CD4-positive, CD25-positive, alpha-beta regulatory T cell (primary cell): ENCODE data around the gene DRAP1. TPM values are rescaled to one million over a fixed set of nuclear protein-coding genes. Genes with fewer than 3 reads are reported as not detected.

Experiments used
- ATAC-seq, 2 donors: fragments of 150-1000 bp; cut with Tn5 transposase; one replicate each; pipeline ENCODE4 v1.10.0; 2021; ENCODE audit warnings: low read depth in 2 of 2, moderate number of reproducible peaks in 2 of 2, moderate library complexity in 1 of 2
- DNase-seq, 3 donors: peaks; one replicate each; pipeline versions ENCODE4 v3.0.0 to v3.0.0-alpha.2; 2012 to 2022; ENCODE audit warnings: mixed read lengths in 1 of 3
- H3K27ac ChIP-seq: one replicate; pipeline ENCODE4 v1.7.0; 2013; ENCODE audit warnings: mild to moderate bottlenecking, low read length; ENCODE audit not compliant: insufficient read depth, poor library complexity, severe bottlenecking
- H3K27me3 ChIP-seq: one replicate; pipeline ENCODE4 v1.7.0; 2013; ENCODE audit warnings: low read length; ENCODE audit not compliant: control insufficient read depth, insufficient read depth
- H3K36me3 ChIP-seq: one replicate; pipeline ENCODE4 v1.7.0; 2013; ENCODE audit warnings: mild to moderate bottlenecking, low read length, moderate library complexity; ENCODE audit not compliant: control insufficient read depth, insufficient read depth
- H3K4me1 ChIP-seq: 2 replicates; pipeline ENCODE4 v1.7.0; 2013; ENCODE audit warnings: mild to moderate bottlenecking, low read length; ENCODE audit not compliant: insufficient read depth, control insufficient read depth, poor library complexity, severe bottlenecking
- H3K4me3 ChIP-seq: one replicate; pipeline ENCODE4 v1.7.0; 2013; ENCODE audit warnings: low read depth, mild to moderate bottlenecking, low read length, moderate library complexity
- H3K9me3 ChIP-seq, 2 experiments: 1 replicate in 1 of 2; 2 replicates in 1 of 2; pipeline ENCODE4 v1.7.0; 2013; ENCODE audit warnings: low read length in 2 of 2, mild to moderate bottlenecking in 1 of 2, moderate library complexity in 1 of 2; ENCODE audit not compliant: control insufficient read depth in 2 of 2
- H3K27ac Mint-ChIP-seq, 3 donors: one replicate each; pipeline ENCODE4 v1.8.0; 2020 to 2022; ENCODE audit warnings: mild to moderate bottlenecking in 3 of 3, mixed read lengths in 3 of 3, moderate library complexity in 2 of 3
- H3K27me3 Mint-ChIP-seq: one replicate; pipeline ENCODE4 v1.8.0; 2022; ENCODE audit warnings: mild to moderate bottlenecking, mixed read lengths
- H3K36me3 Mint-ChIP-seq: one replicate; pipeline ENCODE4 v1.8.0; 2020; ENCODE audit warnings: mixed read lengths
- H3K4me1 Mint-ChIP-seq, 4 donors: one replicate each; pipeline ENCODE4 v1.8.0; 2020 to 2022; ENCODE audit warnings: mixed read lengths in 4 of 4, mild to moderate bottlenecking in 1 of 4
- H3K4me3 Mint-ChIP-seq, 4 donors: one replicate each; pipeline ENCODE4 v1.8.0; 2020 to 2022; ENCODE audit warnings: mild to moderate bottlenecking in 4 of 4, mixed read lengths in 4 of 4, moderate library complexity in 3 of 4
- H3K9me3 Mint-ChIP-seq, 7 donors: one replicate each; pipeline ENCODE4 v1.8.0; 2020 to 2022; ENCODE audit warnings: mixed read lengths in 7 of 7, mild to moderate bottlenecking in 3 of 7, moderate library complexity in 2 of 7
- polyA plus RNA-seq, 4 donors: library from polyadenylated mRNA; unstranded; fragments of 300-500 nt; fragmentation: Illumina TruSeq; gene quantifications; one replicate each; pipeline ENCODE4 v1.2.3, GENCODE V29; 2021
- total RNA-seq: library from RNA; stranded (reverse); gene quantifications from one replicate; pipeline ENCODE4 v1.2.3, GENCODE V29; 2022

DRAP1 gene, protein sequence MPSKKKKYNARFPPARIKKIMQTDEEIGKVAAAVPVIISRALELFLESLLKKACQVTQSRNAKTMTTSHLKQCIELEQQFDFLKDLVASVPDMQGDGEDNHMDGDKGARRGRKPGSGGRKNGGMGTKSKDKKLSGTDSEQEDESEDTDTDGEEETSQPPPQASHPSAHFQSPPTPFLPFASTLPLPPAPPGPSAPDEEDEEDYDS
- total RNA-seq (82.8 TPM), polyA plus RNA-seq (100 to 1,000 TPM in 2 of 4 donors, 10 to 100 TPM in 2; 78.2 to 106 (median 91.4) TPM)

DNA sequence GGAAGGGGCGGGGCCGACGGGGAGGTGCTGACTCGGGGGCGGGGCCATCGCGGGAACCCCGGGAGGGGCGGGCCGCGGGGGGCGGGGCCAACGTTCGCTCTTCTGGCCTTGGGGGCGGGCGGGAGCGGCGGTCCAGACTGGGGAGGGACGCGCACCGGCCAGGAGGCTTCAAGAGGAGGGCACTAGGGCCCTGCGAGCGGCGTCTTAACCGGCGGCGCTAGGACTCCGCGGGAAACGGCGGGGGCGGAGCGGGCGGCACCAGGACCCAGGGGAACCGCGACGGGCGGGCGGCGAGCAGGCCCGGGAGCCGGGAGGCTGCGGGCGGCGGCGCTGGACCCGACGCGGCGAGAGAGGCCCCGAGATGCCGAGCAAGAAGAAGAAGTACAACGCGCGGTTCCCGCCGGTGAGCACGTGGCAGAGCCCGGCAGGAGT, at the start of gene DRAP1:
TSS of gene DRAP1 (plus strand) at position 286 of the 432 bp plus-strand sequence. CDS start at position 362, 76 bp downstream.
- peak; percentile 97 to 99 (median 99) for DNase-seq
- peaks cover 16% of the 10 kb centered on the region for H3K36me3 Mint-ChIP-seq
- H3K4me1 Mint-ChIP-seq: peaks cover 0 to 58% (median 25%) of the 10 kb centered on the region in 4 donors
- no peaks in the 10 kb centered on the region for H3K9me3 Mint-ChIP-seq
- Histone ChIP-seq H3K36me3 (peaks cover 13% of the 10 kb centered on the region), H3K27ac (peak within 1 kb of the TSS; percentile 81), H3K4me3 (peak within 1 kb of the TSS; percentile 85), H3K9me3 (no peaks in the 10 kb centered on the region), H3K27me3 (no peaks in the 10 kb centered on the region), H3K4me1 (peaks cover 46% of the 10 kb centered on the region)
- H3K4me3 Mint-ChIP-seq: peak within 1 kb of the TSS; percentile 90 to 98 (median 94)
- H3K27me3 Mint-ChIP-seq: no peaks in the 10 kb centered on the region
- H3K27ac Mint-ChIP-seq: peak within 1 kb of the TSS; percentile 86 to 97 (median 92)
- ATAC-seq: peak; percentile 91

DNA sequence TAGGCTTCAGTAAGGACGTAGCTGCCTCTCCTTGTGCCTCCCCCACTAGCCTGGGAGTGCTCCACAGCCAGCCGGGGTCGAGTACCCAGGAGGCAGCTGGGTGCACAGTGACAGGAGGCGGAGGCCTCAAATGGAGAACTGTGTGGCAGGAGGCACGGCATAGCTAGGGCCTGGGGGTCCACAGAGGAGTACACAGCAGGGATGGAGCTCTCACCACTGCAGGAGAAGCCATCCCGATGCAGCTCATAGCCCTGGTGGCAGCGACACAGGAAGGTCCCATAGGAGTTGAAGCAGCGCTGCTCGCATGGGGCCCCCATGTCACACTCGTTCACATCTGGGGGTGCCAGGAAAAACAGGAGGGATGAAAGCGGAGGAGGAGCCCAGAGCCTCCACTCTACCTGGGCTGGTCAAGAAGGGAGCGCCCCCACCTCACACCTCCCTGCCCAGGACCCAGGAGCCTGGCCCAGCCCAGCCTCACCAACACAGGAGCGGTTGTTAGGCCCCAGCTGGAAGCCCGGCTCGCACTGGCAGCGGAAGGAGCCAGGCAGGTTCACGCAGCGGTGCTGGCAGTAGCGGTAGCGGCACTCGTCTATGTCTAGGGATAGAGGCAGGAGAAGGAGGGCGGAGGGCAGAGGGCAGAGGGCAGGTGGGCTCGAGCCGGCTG, 49.5 kb upstream of the DRAP1 start:
- Mint-ChIP-seq H3K27me3 (peaks cover 11% of the 10 kb centered on the region), H3K4me3 (peak overlapping the region in 3 of 4 donors; percentile 63 to 80 (median 65)), H3K4me1 (peaks cover 0 to 24% (median 10%) of the 10 kb centered on the region in 4 donors), H3K9me3 (no peaks in the 10 kb centered on the region), H3K36me3 (peaks cover 3% of the 10 kb centered on the region), H3K27ac (peak overlapping the region in 1 of 3 donors; percentile 90)
- H3K36me3 ChIP-seq: peaks cover 14% of the 10 kb centered on the region
- H3K27ac ChIP-seq: no peak overlapping the region
- ATAC-seq (no peak), DNase-seq (no peak)
- peaks cover 16% of the 10 kb centered on the region for H3K4me1 ChIP-seq
- H3K9me3 ChIP-seq: no peaks in the 10 kb centered on the region
- no peak overlapping the region for H3K4me3 ChIP-seq
- no peaks in the 10 kb centered on the region for H3K27me3 ChIP-seq

DNA sequence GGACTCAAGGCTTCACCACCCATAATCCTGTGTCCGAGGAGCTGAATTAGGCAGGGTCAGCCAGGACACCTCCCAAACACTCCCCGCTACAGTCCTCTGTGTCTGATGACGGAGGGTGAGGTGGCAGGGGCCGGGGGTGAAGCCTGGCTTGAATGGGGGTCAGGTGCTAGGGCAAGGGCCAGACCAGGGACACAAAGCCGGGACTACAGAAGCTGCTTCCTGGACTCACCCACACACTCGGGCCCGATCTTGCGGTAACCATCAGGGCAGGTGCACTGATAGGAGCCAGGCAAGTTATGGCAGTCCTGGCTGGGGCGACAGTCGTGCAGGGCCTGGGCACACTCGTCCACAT, 48.9 kb upstream of the DRAP1 start:
- Histone ChIP-seq H3K27ac (no peak overlapping the region), H3K4me3 (no peak overlapping the region), H3K27me3 (no peaks in the 10 kb centered on the region), H3K4me1 (peaks cover 16% of the 10 kb centered on the region), H3K9me3 (no peaks in the 10 kb centered on the region), H3K36me3 (peaks cover 9% of the 10 kb centered on the region)
- Mint-ChIP-seq H3K27me3 (peaks cover 11% of the 10 kb centered on the region), H3K36me3 (no peaks in the 10 kb centered on the region), H3K27ac (peak overlapping the region in 1 of 3 donors; percentile 90), H3K9me3 (no peaks in the 10 kb centered on the region), H3K4me3 (peak overlapping the region in 1 of 4 donors; percentile 75), H3K4me1 (peaks cover 0 to 24% (median 10%) of the 10 kb centered on the region in 4 donors)
- no peak for DNase-seq
- ATAC-seq: no peak

DNA sequence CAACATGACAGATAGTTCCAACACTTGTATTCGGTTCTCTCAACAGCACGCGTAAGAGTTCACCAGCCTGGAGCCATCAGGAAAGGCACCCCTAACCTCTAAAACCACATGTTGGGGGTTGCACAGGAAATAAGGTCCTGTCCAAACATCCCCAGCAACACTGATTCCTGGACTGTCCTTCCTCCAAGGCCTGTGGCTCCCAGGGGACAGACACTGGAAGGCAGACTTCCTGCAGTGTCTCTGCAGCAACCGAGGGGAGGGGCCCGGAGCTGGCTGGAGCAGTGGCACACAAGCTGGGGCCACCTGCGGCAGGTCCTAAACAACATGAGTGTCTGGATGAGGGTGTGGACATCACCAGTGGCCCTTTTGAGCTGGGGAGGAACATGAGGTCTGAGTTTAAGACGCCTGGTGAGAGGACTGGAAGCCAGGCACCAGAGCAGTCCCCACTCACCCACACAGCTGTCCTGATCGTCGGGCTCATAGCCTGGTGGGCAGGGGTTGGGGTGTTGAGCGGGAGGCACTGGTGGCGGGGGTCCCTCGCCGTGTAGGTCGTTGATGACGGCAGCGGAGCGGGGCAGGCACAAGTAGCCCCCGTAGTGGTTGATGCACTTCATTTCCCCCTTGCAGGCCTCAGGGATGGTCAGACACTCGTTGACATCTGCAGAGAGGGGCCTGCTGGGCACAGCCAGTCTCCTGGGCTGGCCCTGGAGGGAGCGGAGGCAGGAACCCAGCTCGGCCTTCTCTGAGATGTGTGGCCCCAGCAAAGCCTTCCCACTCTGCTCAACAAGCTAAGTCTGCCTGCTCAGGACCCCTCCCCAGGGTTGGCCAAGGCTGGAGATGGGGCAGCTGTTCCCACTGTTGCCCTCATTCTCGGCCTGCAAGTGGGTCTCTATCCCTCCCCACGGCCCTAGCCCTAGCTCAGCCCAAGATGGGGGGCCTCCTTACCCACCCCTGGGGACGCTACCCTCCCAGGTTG, 48.2 kb upstream of the DRAP1 start:
- Histone ChIP-seq H3K9me3 (no peaks in the 10 kb centered on the region), H3K4me3 (no peak overlapping the region), H3K36me3 (peaks cover 4% of the 10 kb centered on the region), H3K27me3 (no peaks in the 10 kb centered on the region), H3K27ac (no peak overlapping the region), H3K4me1 (peaks cover 16% of the 10 kb centered on the region)
- peak overlapping the region in 2 of 4 donors; percentile 66 to 75 for H3K4me3 Mint-ChIP-seq
- H3K36me3 Mint-ChIP-seq: no peaks in the 10 kb centered on the region
- H3K27me3 Mint-ChIP-seq: peaks cover 11% of the 10 kb centered on the region
- H3K9me3 Mint-ChIP-seq: no peaks in the 10 kb centered on the region
- H3K4me1 Mint-ChIP-seq: peaks cover 0 to 24% (median 10%) of the 10 kb centered on the region in 4 donors
- DNase-seq: no peak
- ATAC-seq: no peak
- H3K27ac Mint-ChIP-seq: peak overlapping the region in 1 of 3 donors; percentile 20

DNA sequence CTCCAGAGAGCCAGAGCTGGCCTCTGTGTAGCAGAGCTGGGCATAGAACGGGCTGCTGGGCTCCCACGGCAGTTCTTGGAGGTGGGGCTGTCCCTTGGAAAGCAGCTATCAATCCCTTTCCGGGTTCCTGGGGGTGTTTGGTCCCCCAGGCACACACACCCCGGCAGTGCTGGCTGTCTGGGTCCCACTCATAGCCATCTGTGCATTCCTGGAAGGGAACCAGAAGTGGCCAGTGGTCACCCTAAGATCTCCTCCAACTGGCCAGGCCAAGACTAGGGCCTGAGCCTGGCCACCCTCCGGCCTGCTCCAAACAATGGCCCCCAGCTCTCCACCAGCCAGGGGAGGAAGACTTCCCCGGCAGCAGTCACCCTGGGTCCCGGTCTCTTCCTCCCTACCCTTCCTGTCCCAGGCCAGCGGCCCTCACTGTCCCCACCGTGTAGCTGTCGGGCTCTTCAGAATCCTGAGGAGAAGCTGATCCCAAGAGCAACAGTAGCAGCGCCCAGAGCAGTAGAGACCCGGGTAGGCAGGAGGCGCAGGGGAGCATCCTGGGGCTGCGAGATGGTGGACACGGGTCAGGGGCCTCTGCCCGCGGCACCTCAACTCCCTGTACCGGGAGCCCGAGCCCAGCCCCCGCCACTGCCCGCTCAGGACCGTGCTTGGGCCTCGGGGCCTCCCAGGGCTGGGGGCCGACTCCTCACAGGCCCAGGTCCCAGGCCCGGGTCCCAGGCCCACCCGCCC, 47.2 kb upstream of the DRAP1 start:
- ATAC-seq: no peak
- H3K36me3 Mint-ChIP-seq: no peaks in the 10 kb centered on the region
- Histone ChIP-seq H3K27me3 (no peaks in the 10 kb centered on the region), H3K9me3 (no peaks in the 10 kb centered on the region), H3K4me3 (no peak overlapping the region), H3K4me1 (peaks cover 16% of the 10 kb centered on the region), H3K36me3 (peaks cover 2% of the 10 kb centered on the region), H3K27ac (no peak overlapping the region)
- peaks cover 11% of the 10 kb centered on the region for H3K27me3 Mint-ChIP-seq
- peaks cover 0 to 27% (median 10%) of the 10 kb centered on the region in 4 donors for H3K4me1 Mint-ChIP-seq
- peak overlapping the region in 2 of 3 donors; percentile 26 to 32 for H3K27ac Mint-ChIP-seq
- H3K9me3 Mint-ChIP-seq: no peaks in the 10 kb centered on the region
- DNase-seq: no peak
- H3K4me3 Mint-ChIP-seq: peak overlapping the region in 3 of 4 donors; percentile 44 to 81 (median 52)

DNA sequence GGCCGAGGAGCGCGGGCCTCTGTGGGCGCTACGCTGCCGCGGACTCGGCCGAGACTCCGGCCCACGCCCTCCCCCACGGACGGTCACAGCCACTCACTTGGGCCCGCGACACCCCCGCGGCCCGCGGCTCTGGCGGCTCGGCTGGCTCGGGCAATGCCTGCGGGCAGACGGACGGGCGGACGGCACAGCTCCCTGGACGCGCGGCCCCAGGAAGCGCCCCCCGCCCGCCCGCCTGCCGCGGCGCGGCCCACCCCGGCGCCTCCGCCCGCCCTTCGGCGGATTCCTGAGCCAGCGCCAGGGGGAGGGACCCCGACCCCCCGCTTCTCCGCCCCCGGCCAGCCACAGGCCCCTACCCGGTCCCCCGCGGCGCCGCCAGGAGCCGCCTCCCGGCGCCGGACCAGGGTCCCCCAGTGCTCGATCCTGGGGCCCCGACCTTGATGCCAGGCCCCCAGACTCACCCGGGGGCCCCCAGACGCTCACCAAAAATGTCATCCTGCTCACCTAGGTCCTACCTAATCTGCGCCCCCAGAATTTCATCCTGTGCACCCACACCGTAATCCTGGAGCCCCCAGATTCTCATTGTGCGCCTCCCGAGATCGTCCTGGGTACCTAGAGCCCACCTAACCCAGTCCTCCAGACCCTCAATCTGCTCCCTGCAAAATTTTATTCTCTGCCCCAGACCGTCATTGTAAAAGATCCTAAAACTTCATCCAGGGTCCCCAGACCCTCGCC, 46.5 kb upstream of the DRAP1 start, which contains the start of gene EFEMP2:
TSS of gene EFEMP2 (minus strand) at position 215 of the 732 bp plus-strand sequence. CDS start 446 bp downstream, outside the sequence.
- DNase-seq (no peak), ATAC-seq (no peak)
- Histone ChIP-seq H3K36me3 (peaks cover 1% of the 10 kb centered on the region), H3K9me3 (no peaks in the 10 kb centered on the region), H3K27me3 (no peaks in the 10 kb centered on the region), H3K27ac (peak within 1 kb of the TSS; percentile 88), H3K4me1 (peaks cover 16% of the 10 kb centered on the region), H3K4me3 (peak within 1 kb of the TSS; percentile 61)
- H3K27ac Mint-ChIP-seq: peak within 1 kb of the TSS; percentile 73 to 95 (median 79)
- H3K4me1 Mint-ChIP-seq: peaks cover 0 to 27% (median 10%) of the 10 kb centered on the region in 4 donors
- peaks cover 11% of the 10 kb centered on the region for H3K27me3 Mint-ChIP-seq
- no peaks in the 10 kb centered on the region for H3K36me3 Mint-ChIP-seq
- peak within 1 kb of the TSS; percentile 73 to 99 (median 88) for H3K4me3 Mint-ChIP-seq
- no peaks in the 10 kb centered on the region for H3K9me3 Mint-ChIP-seq
